Activated T-cell treated with anti-CD3 and anti-CD28 coated beads, Interleukin-2, amount 50 U/mL, for 24 hours (primary cell): Measurements from ENCODE around the gene UGP2.

Source experiments
- DNase-seq: peaks from one replicate; pipeline ENCODE4 v3.0.0-alpha.2; 2020
- H3K27ac Mint-ChIP-seq: 2 replicates; pipeline ENCODE4 v1.8.0; 2020; ENCODE audit warnings: mild to moderate bottlenecking, mixed read lengths
- H3K27me3 Mint-ChIP-seq: 2 replicates; pipeline ENCODE4 v1.8.0; 2020; ENCODE audit warnings: mixed read lengths
- H3K36me3 Mint-ChIP-seq: 2 replicates; pipeline ENCODE4 v1.8.0; 2020; ENCODE audit warnings: low read depth, mixed read lengths
- H3K4me1 Mint-ChIP-seq: 2 replicates; pipeline ENCODE4 v1.8.0; 2020; ENCODE audit warnings: low read depth, mixed read lengths
- H3K4me3 Mint-ChIP-seq: 2 replicates; pipeline ENCODE4 v1.8.0; 2020; ENCODE audit warnings: mild to moderate bottlenecking, moderate library complexity, mixed read lengths
- H3K9me3 Mint-ChIP-seq: 2 replicates; pipeline ENCODE4 v1.8.0; 2020; ENCODE audit warnings: mixed read lengths

UGP2 gene

DNA sequence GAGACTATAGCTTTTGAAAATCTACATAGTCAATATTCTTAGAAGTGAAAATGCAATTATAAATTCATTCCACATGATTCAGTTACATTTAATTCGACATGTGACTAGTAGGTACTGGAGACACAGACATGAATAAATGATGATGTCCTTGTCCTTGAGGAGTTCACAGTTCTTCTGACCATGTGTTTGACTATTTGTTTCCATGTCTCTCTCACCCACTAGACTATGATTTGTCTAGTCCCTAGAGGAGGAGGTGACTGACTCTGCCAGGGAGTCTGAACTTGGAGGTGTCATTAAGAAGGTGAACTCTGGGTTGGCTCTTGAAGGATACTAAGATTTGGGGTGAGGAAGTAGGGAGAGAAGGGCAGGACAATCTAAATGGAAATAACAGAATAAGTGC, 20.7 kb upstream of the UGP2 start:
- Mint-ChIP-seq H3K36me3 (no peaks in the 10 kb centered on the region), H3K4me1 (no peaks in the 10 kb centered on the region), H3K27me3 (peaks cover 3% of the 10 kb centered on the region), H3K27ac (no peak overlapping the region), H3K4me3 (no peak overlapping the region), H3K9me3 (no peaks in the 10 kb centered on the region)
- no peak for DNase-seq

GRCh38 chr2:63821396-63821795, 20.3 kb upstream of the UGP2 start:
- Mint-ChIP-seq H3K4me3 (no peak overlapping the region), H3K27me3 (peaks cover 3% of the 10 kb centered on the region), H3K9me3 (no peaks in the 10 kb centered on the region), H3K4me1 (no peaks in the 10 kb centered on the region), H3K27ac (no peak overlapping the region), H3K36me3 (no peaks in the 10 kb centered on the region)
- no peak for DNase-seq

DNA sequence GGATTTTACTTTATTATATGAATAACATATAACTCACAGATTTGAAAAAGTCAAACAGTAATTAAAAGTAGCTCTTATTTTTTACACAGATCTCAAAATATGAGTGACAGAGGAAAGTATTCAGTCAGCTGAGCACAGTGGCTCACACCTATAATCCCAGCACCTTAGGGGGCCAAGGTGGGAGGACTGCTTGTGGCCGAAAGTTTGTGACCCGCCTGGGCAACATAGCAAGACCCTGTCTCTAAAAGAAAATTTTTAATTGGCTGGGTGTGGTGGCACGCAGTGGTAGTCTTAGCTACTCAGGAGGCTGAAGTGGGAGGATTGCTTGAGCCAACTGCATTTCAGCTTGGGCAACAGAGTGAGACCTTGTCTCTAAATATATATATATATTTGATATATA, 19.2 kb upstream of the UGP2 start:
- Mint-ChIP-seq H3K4me1 (no peaks in the 10 kb centered on the region), H3K4me3 (no peak overlapping the region), H3K9me3 (no peaks in the 10 kb centered on the region), H3K36me3 (no peaks in the 10 kb centered on the region), H3K27me3 (peaks cover 3% of the 10 kb centered on the region), H3K27ac (no peak overlapping the region)
- no peak for DNase-seq

GRCh38 chr2:63827749-63828148, 13.9 kb upstream of the UGP2 start:
- no peak overlapping the region for H3K4me3 Mint-ChIP-seq
- no peak for DNase-seq

DNA sequence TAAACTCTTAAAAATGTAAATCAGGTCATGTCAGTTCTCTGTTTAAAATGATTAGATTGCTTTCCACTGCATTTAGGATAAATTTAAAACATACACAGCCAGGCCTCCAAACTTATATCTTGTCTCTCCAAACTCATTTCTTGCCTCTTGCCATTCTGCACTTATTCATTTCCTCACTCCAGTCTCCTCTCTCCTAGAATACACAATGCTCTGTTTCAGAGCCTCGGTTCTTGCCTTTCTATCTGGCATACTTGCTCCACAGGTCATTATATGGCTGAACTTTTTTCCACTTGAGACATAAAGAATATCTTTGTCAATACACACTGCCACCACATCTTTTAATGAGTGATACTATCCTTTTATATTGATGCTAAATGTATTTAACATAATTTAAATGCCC, 10.5 kb upstream of the UGP2 start:
- Mint-ChIP-seq H3K4me3 (no peak overlapping the region), H3K4me1 (no peaks in the 10 kb centered on the region), H3K27ac (no peak overlapping the region), H3K9me3 (no peaks in the 10 kb centered on the region), H3K36me3 (no peaks in the 10 kb centered on the region), H3K27me3 (no peaks in the 10 kb centered on the region)
- no peak for DNase-seq

More at GRCh38 chr2:63827749-63828148, 13.9 kb upstream of the UGP2 start:
- Mint-ChIP-seq H3K9me3 (no peaks in the 10 kb centered on the region), H3K36me3 (no peaks in the 10 kb centered on the region), H3K27me3 (peaks cover 3% of the 10 kb centered on the region), H3K27ac (no peak overlapping the region), H3K4me1 (no peaks in the 10 kb centered on the region)

DNA sequence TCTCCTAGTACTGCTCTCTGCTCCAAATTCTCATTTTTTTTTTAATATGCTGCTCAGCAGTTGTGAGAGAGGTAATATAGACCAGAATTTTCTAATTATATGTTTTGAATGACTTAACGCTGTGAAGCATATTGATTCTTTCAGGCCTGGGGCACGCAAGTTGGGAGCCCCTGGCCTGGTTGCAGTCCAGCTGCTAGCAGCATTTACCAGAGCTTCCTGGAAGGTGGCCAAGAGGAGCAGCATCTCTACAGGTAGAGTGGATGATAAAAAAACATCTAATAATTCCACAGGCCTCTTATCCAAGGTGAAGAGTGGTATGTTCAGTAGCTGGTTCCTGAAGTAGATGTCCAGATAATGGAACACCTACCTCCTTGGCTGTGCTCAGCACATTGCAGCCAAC, 7.3 kb upstream of the UGP2 start:
- Mint-ChIP-seq H3K27me3 (no peaks in the 10 kb centered on the region), H3K27ac (no peak overlapping the region), H3K36me3 (no peaks in the 10 kb centered on the region), H3K9me3 (no peaks in the 10 kb centered on the region), H3K4me1 (peaks cover under 1% of the 10 kb centered on the region), H3K4me3 (no peak overlapping the region)
- DNase-seq, result no peak

DNA sequence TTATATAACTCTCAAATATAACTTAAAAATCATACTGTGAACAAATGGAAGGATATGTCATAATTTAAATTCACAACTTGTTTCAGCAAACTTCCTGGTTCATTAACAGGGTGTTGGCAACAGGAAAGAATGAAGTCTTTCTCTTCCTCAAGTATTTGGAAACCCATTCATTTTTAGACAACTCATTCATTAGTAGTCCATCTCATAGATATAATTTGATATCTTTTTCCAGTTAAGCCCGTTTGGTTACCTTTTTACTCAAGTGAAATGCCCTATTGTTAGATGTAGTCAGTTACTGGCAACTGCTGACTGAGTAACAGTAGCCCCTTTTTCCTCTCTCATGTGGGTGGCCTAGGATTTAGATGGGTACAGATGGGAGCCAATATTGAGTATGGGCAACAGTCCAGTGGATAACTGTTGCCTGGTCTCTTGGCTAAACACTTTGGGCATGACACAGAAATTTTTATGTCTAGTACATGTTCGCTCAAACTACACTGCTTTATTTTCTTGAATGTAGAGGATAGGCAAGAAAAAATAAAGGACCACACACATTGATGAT, 4.6 kb upstream of the UGP2 start:
- peaks cover 13% of the 10 kb centered on the region for H3K4me1 Mint-ChIP-seq
- no peak overlapping the region for H3K4me3 Mint-ChIP-seq
- DNase-seq, result no peak
- no peaks in the 10 kb centered on the region for H3K9me3 Mint-ChIP-seq
- no peak overlapping the region for H3K27ac Mint-ChIP-seq
- peaks cover 15% of the 10 kb centered on the region for H3K36me3 Mint-ChIP-seq
- H3K27me3 Mint-ChIP-seq, result no peaks in the 10 kb centered on the region

DNA sequence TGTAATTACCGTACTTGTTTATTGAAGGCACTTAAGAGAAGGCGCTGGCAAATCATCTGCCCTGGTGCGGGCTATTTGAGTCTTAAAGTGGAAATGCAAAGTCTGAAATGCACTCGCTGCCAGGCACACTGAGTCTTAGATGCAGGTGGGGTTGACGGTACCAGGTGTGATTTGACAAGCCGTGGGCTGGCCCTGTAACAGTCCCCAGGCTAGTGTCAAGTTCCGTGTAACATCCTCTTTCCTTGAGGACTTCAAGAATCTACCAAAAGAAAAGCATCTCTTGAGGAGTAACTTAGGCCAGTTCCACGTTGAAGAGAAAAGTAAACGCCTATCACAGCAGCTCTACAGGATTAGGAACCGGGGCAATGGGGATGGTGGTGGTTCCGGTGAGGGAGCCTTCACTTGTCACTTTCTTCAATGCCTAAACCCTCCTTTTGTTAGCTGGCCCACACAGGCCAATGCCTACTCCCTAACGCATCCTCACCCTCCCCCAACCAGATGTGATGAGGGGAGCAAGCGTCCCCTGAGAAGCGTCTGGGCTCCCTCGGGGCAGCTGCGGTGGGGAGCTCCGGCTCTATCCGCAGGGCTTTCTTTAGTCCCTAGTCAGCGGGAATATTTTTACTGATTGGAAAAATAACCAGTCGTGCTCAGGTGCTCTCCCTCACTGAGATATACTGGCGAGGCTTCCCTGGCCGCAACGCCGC, 1.5 kb upstream of the UGP2 start:
- no peaks in the 10 kb centered on the region for H3K27me3 Mint-ChIP-seq
- H3K4me1 Mint-ChIP-seq, result peaks cover 43% of the 10 kb centered on the region
- H3K27ac Mint-ChIP-seq, result peak overlapping the region; percentile 99
- H3K9me3 Mint-ChIP-seq, result no peaks in the 10 kb centered on the region
- H3K36me3 Mint-ChIP-seq, result peaks cover 29% of the 10 kb centered on the region
- no peak for DNase-seq
- peak overlapping the region; percentile 98 for H3K4me3 Mint-ChIP-seq

GRCh38 chr2:63840785-63841253, 877 bp upstream of the UGP2 start:
- DNase-seq, result peak; percentile 98
- Mint-ChIP-seq H3K4me3 (peak overlapping the region; percentile 98), H3K4me1 (peaks cover 49% of the 10 kb centered on the region), H3K36me3 (peaks cover 35% of the 10 kb centered on the region), H3K9me3 (no peaks in the 10 kb centered on the region), H3K27ac (peak overlapping the region; percentile 99), H3K27me3 (no peaks in the 10 kb centered on the region)

- DNase-seq, result peak; percentile 39
- H3K9me3 Mint-ChIP-seq, result peaks cover 5% of the 10 kb centered on the region
- H3K4me1 Mint-ChIP-seq, result peaks cover 59% of the 10 kb centered on the region
- H3K4me3 Mint-ChIP-seq, result peak overlapping the region; percentile 98
- H3K27me3 Mint-ChIP-seq, result no peaks in the 10 kb centered on the region
- H3K36me3 Mint-ChIP-seq, result peaks cover 45% of the 10 kb centered on the region
- H3K27ac Mint-ChIP-seq, result peak overlapping the region; percentile 99
These were observed 709 bp downstream of the UGP2 start for GRCh38 chr2:63842149-63843061.

DNA sequence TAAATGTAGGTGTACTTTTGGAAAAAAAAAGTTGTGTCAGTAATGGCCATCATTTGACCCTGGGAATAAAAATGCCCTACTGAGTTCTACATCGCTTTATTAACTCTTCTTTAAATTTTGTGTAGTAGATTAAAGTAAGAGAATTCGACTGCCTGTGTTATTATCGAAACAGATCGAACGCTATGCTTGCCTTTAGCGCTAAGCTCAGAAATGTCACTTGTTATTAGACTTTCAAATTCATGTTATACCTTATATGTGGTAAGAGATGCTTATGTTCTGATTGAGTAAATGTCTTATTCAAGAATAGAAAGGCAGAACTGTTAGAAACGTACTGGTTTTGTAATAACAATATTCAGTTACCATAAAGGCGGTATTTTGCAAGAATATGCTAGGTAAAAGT, 1.4 kb downstream of the UGP2 start:
- no peak for DNase-seq
- H3K36me3 Mint-ChIP-seq, result peaks cover 51% of the 10 kb centered on the region
- H3K27me3 Mint-ChIP-seq, result no peaks in the 10 kb centered on the region
- H3K9me3 Mint-ChIP-seq, result peaks cover 8% of the 10 kb centered on the region
- peaks cover 66% of the 10 kb centered on the region for H3K4me1 Mint-ChIP-seq
- H3K4me3 Mint-ChIP-seq, result peak overlapping the region; percentile 98
- H3K27ac Mint-ChIP-seq, result no peak overlapping the region

DNA sequence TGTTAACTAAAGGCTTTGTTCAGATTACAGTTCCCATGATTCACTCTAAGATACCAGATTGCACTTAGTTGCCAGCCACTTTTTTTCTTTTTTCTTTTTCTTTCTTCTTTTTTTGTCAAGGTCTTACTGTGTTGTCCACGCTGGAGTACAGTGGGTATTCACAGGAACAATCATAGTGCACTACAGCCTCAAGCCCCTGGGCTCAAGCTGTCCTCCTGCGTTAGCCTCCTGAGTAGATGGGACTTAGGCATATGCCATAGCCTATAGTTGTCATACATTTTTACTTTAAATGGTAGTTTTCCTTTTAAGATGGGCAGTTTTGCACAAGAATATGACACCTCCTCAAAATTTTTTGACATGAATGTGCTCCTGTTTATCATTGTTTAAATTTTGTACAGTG, 2.1 kb downstream of the UGP2 start:
- H3K9me3 Mint-ChIP-seq, result peaks cover 8% of the 10 kb centered on the region
- H3K4me3 Mint-ChIP-seq, result peak overlapping the region; percentile 13
- peaks cover 52% of the 10 kb centered on the region for H3K36me3 Mint-ChIP-seq
- DNase-seq, result no peak
- H3K27me3 Mint-ChIP-seq, result no peaks in the 10 kb centered on the region
- no peak overlapping the region for H3K27ac Mint-ChIP-seq
- peaks cover 68% of the 10 kb centered on the region for H3K4me1 Mint-ChIP-seq

GRCh38 chr2:63844616-63845015, 2.9 kb downstream of the UGP2 start:
- H3K4me3 Mint-ChIP-seq, result no peak overlapping the region

GRCh38 chr2:63845866-63846265, 4.2 kb downstream of the UGP2 start:
- DNase-seq, result no peak
- H3K9me3 Mint-ChIP-seq, result peaks cover 8% of the 10 kb centered on the region
- peaks cover 71% of the 10 kb centered on the region for H3K4me1 Mint-ChIP-seq
- no peak overlapping the region for H3K27ac Mint-ChIP-seq
- H3K4me3 Mint-ChIP-seq, result no peak overlapping the region
- peaks cover 50% of the 10 kb centered on the region for H3K36me3 Mint-ChIP-seq
- H3K27me3 Mint-ChIP-seq, result no peaks in the 10 kb centered on the region

More at GRCh38 chr2:63844616-63845015, 2.9 kb downstream of the UGP2 start:
- no peaks in the 10 kb centered on the region for H3K27me3 Mint-ChIP-seq
- H3K36me3 Mint-ChIP-seq, result peaks cover 56% of the 10 kb centered on the region
- DNase-seq, result no peak
- peaks cover 8% of the 10 kb centered on the region for H3K9me3 Mint-ChIP-seq
- peaks cover 74% of the 10 kb centered on the region for H3K4me1 Mint-ChIP-seq
- peak overlapping the region; percentile 23 for H3K27ac Mint-ChIP-seq

- H3K9me3 Mint-ChIP-seq, result peaks cover 11% of the 10 kb centered on the region
- H3K27ac Mint-ChIP-seq, result no peak overlapping the region
- H3K4me3 Mint-ChIP-seq, result no peak overlapping the region
- peaks cover 78% of the 10 kb centered on the region for H3K4me1 Mint-ChIP-seq
- no peaks in the 10 kb centered on the region for H3K27me3 Mint-ChIP-seq
- DNase-seq, result no peak
- peaks cover 48% of the 10 kb centered on the region for H3K36me3 Mint-ChIP-seq
These were observed 4.8 kb downstream of the UGP2 start for GRCh38 chr2:63846487-63846886.
